Stomach smooth muscle (tissue), 2 donors: ENCODE results near the gene CPT1B.
"Not testable (repeated sequence)": the region's sequence is repeated elsewhere in the genome, so short reads cannot be mapped to it uniquely, and the experiment has no call there.

Experiments
- H3K27ac ChIP-seq: one replicate; pipeline ENCODE4 v1.7.0; 2013; ENCODE audit warnings: mild to moderate bottlenecking, low read length, inconsistent platforms
- H3K27me3 ChIP-seq, 2 donors: one replicate each; pipeline ENCODE4 v1.7.0; 2013; ENCODE audit warnings: low read length in 2 of 2; ENCODE audit not compliant: insufficient read depth in 2 of 2, control insufficient read depth in 1 of 2
- H3K36me3 ChIP-seq, 2 donors: one replicate each; pipeline ENCODE4 v1.7.0; 2013; ENCODE audit warnings: low read length in 2 of 2; ENCODE audit not compliant: control insufficient read depth in 2 of 2, insufficient read depth in 2 of 2
- H3K4me1 ChIP-seq: one replicate; pipeline ENCODE4 v1.7.0; 2013; ENCODE audit warnings: low read length; ENCODE audit not compliant: control insufficient read depth, insufficient read depth
- H3K4me3 ChIP-seq, 2 donors: one replicate each; pipeline ENCODE4 v1.7.0; 2013; ENCODE audit warnings: low read length in 2 of 2
- H3K9ac ChIP-seq, 2 donors: one replicate each; pipeline ENCODE4 v1.7.0; 2013; ENCODE audit warnings: low read length in 2 of 2, mild to moderate bottlenecking in 1 of 2
- H3K9me3 ChIP-seq, 2 donors: one replicate each; pipeline ENCODE4 v1.7.0; 2013; ENCODE audit warnings: low read length in 2 of 2; ENCODE audit not compliant: control insufficient read depth in 2 of 2
- donor health status: healthy.
- donor health status: Pancreatic carcinoma.

Gene CPT1B

GRCh38 chr22:50608058-50608840 lies 30.0 kb upstream of the CPT1B start:
- H3K9ac ChIP-seq, H3K27ac ChIP-seq, H3K9me3 ChIP-seq, H3K4me3 ChIP-seq, H3K36me3 ChIP-seq, H3K4me1 ChIP-seq: not testable (repeated sequence)
- peaks cover 22 to 34% of the 10 kb centered on the region in 2 donors for H3K27me3 ChIP-seq

- Histone ChIP-seq H3K27ac (no peak overlapping the region), H3K4me1 (no peaks in the 10 kb centered on the region), H3K36me3 (no peaks in the 10 kb centered on the region), H3K4me3 (no peak overlapping the region), H3K27me3 (peaks cover 27 to 40% of the 10 kb centered on the region in 2 donors), H3K9ac (no peak overlapping the region), H3K9me3 (no peaks in the 10 kb centered on the region)
These were observed 29.4 kb upstream of the CPT1B start for GRCh38 chr22:50607659-50608020.

- H3K9me3 ChIP-seq = no peaks in the 10 kb centered on the region
- H3K4me3 ChIP-seq = no peak overlapping the region
- no peaks in the 10 kb centered on the region for H3K36me3 ChIP-seq
- H3K4me1 ChIP-seq = no peaks in the 10 kb centered on the region
- H3K9ac ChIP-seq = no peak overlapping the region
- peaks cover 28 to 45% of the 10 kb centered on the region in 2 donors for H3K27me3 ChIP-seq
- no peak overlapping the region for H3K27ac ChIP-seq
These were observed 28.9 kb upstream of the CPT1B start for GRCh38 chr22:50606946-50607658.

- Histone ChIP-seq H3K4me1 (no peaks in the 10 kb centered on the region), H3K27me3 (peaks cover 34 to 47% of the 10 kb centered on the region in 2 donors), H3K4me3 (no peak overlapping the region), H3K27ac (no peak overlapping the region), H3K36me3 (no peaks in the 10 kb centered on the region), H3K9ac (no peak overlapping the region), H3K9me3 (no peaks in the 10 kb centered on the region)
These were observed 28.1 kb upstream of the CPT1B start for GRCh38 chr22:50606165-50606945.

- H3K9me3 ChIP-seq = no peaks in the 10 kb centered on the region
- peaks cover 36 to 50% of the 10 kb centered on the region in 2 donors for H3K27me3 ChIP-seq
These were observed 27.4 kb upstream of the CPT1B start for GRCh38 chr22:50605613-50606074.

GRCh38 chr22:50605002-50605612 lies 26.9 kb upstream of the CPT1B start:
- Histone ChIP-seq H3K27ac (no peak overlapping the region), H3K4me3 (no peak overlapping the region), H3K9ac (no peak overlapping the region), H3K9me3 (no peaks in the 10 kb centered on the region), H3K36me3 (no peaks in the 10 kb centered on the region), H3K27me3 (peaks cover 31 to 51% of the 10 kb centered on the region in 2 donors), H3K4me1 (peaks cover 6% of the 10 kb centered on the region)

More at GRCh38 chr22:50605613-50606074, 27.4 kb upstream of the CPT1B start:
- H3K4me1 ChIP-seq = peaks cover 4% of the 10 kb centered on the region
- no peak overlapping the region for H3K9ac ChIP-seq
- no peak overlapping the region for H3K4me3 ChIP-seq
- no peaks in the 10 kb centered on the region for H3K36me3 ChIP-seq
- H3K27ac ChIP-seq = no peak overlapping the region

- Histone ChIP-seq H3K36me3 (no peaks in the 10 kb centered on the region), H3K27me3 (peaks cover 34 to 53% of the 10 kb centered on the region in 2 donors), H3K9me3 (no peaks in the 10 kb centered on the region)
These were observed 26.2 kb upstream of the CPT1B start for GRCh38 chr22:50604256-50605001.

GRCh38 chr22:50603511-50604255 lies 25.5 kb upstream of the CPT1B start:
- H3K27me3 ChIP-seq = peaks cover 35 to 52% of the 10 kb centered on the region in 2 donors
- H3K36me3 ChIP-seq = no peaks in the 10 kb centered on the region

More at GRCh38 chr22:50604256-50605001, 26.2 kb upstream of the CPT1B start:
- H3K4me1 ChIP-seq = peaks cover 10% of the 10 kb centered on the region
- H3K9ac ChIP-seq = no peak overlapping the region
- H3K4me3 ChIP-seq = no peak overlapping the region
- H3K27ac ChIP-seq = no peak overlapping the region

GRCh38 chr22:50602338-50602700 lies 24.1 kb upstream of the CPT1B start:
- Histone ChIP-seq H3K4me1 (peaks cover 10% of the 10 kb centered on the region), H3K9me3 (no peaks in the 10 kb centered on the region), H3K27me3 (peaks cover 36 to 58% of the 10 kb centered on the region in 2 donors), H3K36me3 (no peaks in the 10 kb centered on the region), H3K4me3 (no peak overlapping the region), H3K9ac (no peak overlapping the region), H3K27ac (no peak overlapping the region)

More at GRCh38 chr22:50603511-50604255, 25.5 kb upstream of the CPT1B start:
- no peak overlapping the region for H3K9ac ChIP-seq
- H3K27ac ChIP-seq = no peak overlapping the region
- H3K4me1 ChIP-seq = peaks cover 10% of the 10 kb centered on the region
- no peaks in the 10 kb centered on the region for H3K9me3 ChIP-seq
- no peak overlapping the region for H3K4me3 ChIP-seq
